Heart left ventricle (tissue), 16 donors: ENCODE data around the gene ABLIM1. TPM values are rescaled to one million over a fixed set of nuclear protein-coding genes. Genes with fewer than 3 reads are reported as not detected.

Experiments used
- ATAC-seq, 4 donors: fragments of 200-7000 bp; cut with Tn5 transposase; one replicate each; pipeline ENCODE4 v1.9.1; 2020 to 2022; ENCODE audit warnings: moderate library complexity in 4 of 4, mild to moderate bottlenecking in 3 of 4, moderate number of reproducible peaks in 1 of 4
- DNase-seq, 5 donors: peaks; one replicate each; pipeline ENCODE4 v3.0.0-alpha.2; 2020
- H3K27ac ChIP-seq, 12 donors: fragments of 200-600 bp; sonication (generic) in 4 of 12; one replicate each; pipeline versions ENCODE4 v1.5.0 to v1.8.0; 2016 to 2022; ENCODE audit warnings: mild to moderate bottlenecking in 2 of 12
- H3K27me3 ChIP-seq, 9 donors: fragments of 200-600 bp; sonication (generic) in 2 of 9; one replicate each; pipeline versions ENCODE4 v1.5.1 to v1.8.0; 2016 to 2022; ENCODE audit warnings: mild to moderate bottlenecking in 3 of 9
- H3K36me3 ChIP-seq, 9 donors: fragments of 200-600 bp; sonication (generic) in 2 of 9; one replicate each; pipeline versions ENCODE4 v1.5.0 to v1.8.0; 2018 to 2022; ENCODE audit warnings: mild to moderate bottlenecking in 2 of 9
- H3K4me1 ChIP-seq, 12 donors: fragments of 200-600 bp; sonication (generic) in 4 of 12; one replicate each; pipeline versions ENCODE4 v1.5.0 to v1.8.0; 2016 to 2022; ENCODE audit warnings: mild to moderate bottlenecking in 3 of 12
- H3K4me3 ChIP-seq, 12 donors: fragments of 200-600 bp; sonication (generic) in 4 of 12; one replicate each; pipeline versions ENCODE4 v1.5.0 to v1.8.0; 2017 to 2022; ENCODE audit warnings: mild to moderate bottlenecking in 9 of 12, moderate library complexity in 4 of 12
- H3K9me3 ChIP-seq, 12 donors: fragments of 200-600 bp; sonication (generic) in 4 of 12; one replicate each; pipeline versions ENCODE4 v1.5.0 to v1.8.0; 2016 to 2022; ENCODE audit warnings: mild to moderate bottlenecking in 1 of 12
- POLR2A ChIP-seq, 2 donors: fragments of 450-650 bp; IDR thresholded peaks; one replicate each; pipeline ENCODE4 v1.6.1; 2017; ENCODE audit warnings: antibody characterized with exemption in 2 of 2, mild to moderate bottlenecking in 2 of 2, moderate library complexity in 2 of 2
- WGBS, 4 donors: extraction: QIAGEN DNeasy Blood & Tissue Kit in 2 of 4; methylation state at CpG; one replicate each; pipeline versions ENCODE4 v1.1.5 to v1.1.7; 2013 to 2018; 5-methylcytosine and 5-hydroxymethylcytosine counted together
- intact Hi-C, 10 donors: fragments of 100-400 bp; cut with DNase I; formaldehyde crosslinking; loops; one replicate each; pipeline versions ENCODE4 v1.11.1 to v1.14.2; 2022
- polyA plus RNA-seq, 2 donors: library from polyadenylated mRNA; stranded (reverse); fragments of 200-250 nt; gene quantifications; one replicate each; pipeline ENCODE4 v1.2.3, GENCODE V29; 2013
- total RNA-seq, 9 donors: library from RNA; depleted of rRNA in 2 of 9; stranded (reverse); fragments of >200 nt in 2 of 9; fragmentation: NEBNext Ultra II Directional in 3 of 9; extraction: Animal tissue kit (Norgen Biotek cat#: 25700) in 3 of 9; gene quantifications; one replicate each; pipeline versions ENCODE4 v1.1.0 to v1.2.4, GENCODE V29; 2016 to 2023
- TF ChIP-seq, protein P1 (sequence below), 12 donors: fragments of 200-600 bp; sonication (generic) in 4 of 12; IDR thresholded peaks; one replicate each; pipeline versions ENCODE4 v1.5.0 to v1.8.0; 2018 to 2022; ENCODE audit warnings: antibody characterized with exemption in 12 of 12, mild to moderate bottlenecking in 5 of 12
- donor health status: ischemic (EF 13 %, LVEDD 7.1; RV severe dilation, severe dysfunction).
- donor health status: healthy with polysubstance abuse.
- donor health status: DM: no; HTN: yes; CAD: no.
- donor health status: DM: no; HTN: no; CAD: no.
- donor health status: ischemic (EF 25% LVEDD 6.9; RV normal size, moderate dysfunction).
- donor health status: ischemic (EF 25% LVEDD 5.7; RV mildly dilated, moderate dysfunction).
- donor health status: healthy.
- donor health status: DM: yes; HTN: yes; CAD: no.
- donor health status: ischemic (EF 35%, LVEDD 5.7; RV mildly dilated, moderate dysfunction).
- donor health status: nonischemic (EF 11% LVEDD 7.7; RV severe dilation, severe dysfunction).
- donor health status: DM: yes; HTN: yes; CAD: no.
- donor health status: PGD.
- donor health status: ischemic (EF 29% LVEDD 5.4; RV normal size, mild dysfunction).
- donor health status: nonischemic (EF 23%, LVEDD 6.1; RV moderate dilation, normal function).

Gene ABLIM1
- total and polyA plus RNA-seq, 11 donors = 242 to 713 (median 561) TPM

DNA sequence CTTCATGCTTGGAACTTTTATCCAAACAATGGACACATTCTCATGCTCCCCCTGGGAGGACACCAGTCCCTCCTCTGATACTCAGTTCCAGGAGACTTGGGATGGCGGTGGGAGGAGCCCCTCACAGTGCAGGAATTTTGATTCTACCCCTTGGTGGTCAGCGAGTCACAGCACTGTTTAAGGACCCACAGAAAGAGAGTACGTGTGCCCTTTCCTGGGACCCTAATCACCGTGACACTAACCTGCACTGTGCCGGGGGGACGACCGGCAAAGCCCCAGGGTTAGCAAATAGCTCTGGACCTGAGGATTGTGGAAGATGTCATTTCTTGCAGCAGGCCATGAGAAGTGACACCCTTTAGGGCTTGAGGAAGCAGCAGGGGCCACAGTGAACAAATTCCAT lies 264.2 kb downstream of the ABLIM1 start:
- peaks cover 0 to 54% (median 19%) of the 10 kb centered on the region in 12 donors for H3K4me1 ChIP-seq
- ATAC-seq (no peak), DNase-seq (no peak)
- no peak overlapping the region for H3K4me3 ChIP-seq
- H3K27me3 ChIP-seq = no peaks in the 10 kb centered on the region
- no peaks in the 10 kb centered on the region for H3K9me3 ChIP-seq
- peak overlapping the region in 1 of 12 donors; percentile 47 for H3K27ac ChIP-seq
- intact Hi-C loops = no loop called here
- TF ChIP-seq, protein P1, sequence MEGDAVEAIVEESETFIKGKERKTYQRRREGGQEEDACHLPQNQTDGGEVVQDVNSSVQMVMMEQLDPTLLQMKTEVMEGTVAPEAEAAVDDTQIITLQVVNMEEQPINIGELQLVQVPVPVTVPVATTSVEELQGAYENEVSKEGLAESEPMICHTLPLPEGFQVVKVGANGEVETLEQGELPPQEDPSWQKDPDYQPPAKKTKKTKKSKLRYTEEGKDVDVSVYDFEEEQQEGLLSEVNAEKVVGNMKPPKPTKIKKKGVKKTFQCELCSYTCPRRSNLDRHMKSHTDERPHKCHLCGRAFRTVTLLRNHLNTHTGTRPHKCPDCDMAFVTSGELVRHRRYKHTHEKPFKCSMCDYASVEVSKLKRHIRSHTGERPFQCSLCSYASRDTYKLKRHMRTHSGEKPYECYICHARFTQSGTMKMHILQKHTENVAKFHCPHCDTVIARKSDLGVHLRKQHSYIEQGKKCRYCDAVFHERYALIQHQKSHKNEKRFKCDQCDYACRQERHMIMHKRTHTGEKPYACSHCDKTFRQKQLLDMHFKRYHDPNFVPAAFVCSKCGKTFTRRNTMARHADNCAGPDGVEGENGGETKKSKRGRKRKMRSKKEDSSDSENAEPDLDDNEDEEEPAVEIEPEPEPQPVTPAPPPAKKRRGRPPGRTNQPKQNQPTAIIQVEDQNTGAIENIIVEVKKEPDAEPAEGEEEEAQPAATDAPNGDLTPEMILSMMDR (IDR thresholded peaks at IDR 0.05) = no peak
- TF ChIP-seq POLR2A (IDR thresholded peaks at IDR 0.05) = no peak
- H3K36me3 ChIP-seq = no peaks in the 10 kb centered on the region
- 83 to 95% (median 88%) methylated on average over 6 to 7 of the region's 7 CpGs for WGBS, 4 donors

DNA sequence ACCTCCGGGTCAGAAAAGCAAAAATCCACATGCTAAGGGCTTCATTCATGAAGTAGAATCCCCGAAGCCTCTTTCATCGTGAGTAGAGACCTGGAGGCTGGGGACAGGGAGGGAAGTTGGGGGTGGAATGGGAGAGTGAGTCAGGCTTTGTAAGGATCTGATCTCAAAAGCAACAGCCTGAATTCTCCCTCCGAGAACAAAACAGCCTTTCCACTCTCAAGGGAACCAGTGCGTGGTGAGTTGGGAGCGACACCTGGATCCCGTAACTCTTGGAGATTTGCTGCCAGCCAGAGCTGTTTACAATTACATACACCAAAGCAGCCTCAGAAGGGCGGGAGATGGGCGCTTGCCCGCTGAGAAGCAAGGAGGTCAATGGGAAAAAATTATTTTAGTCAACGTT lies 264.6 kb downstream of the ABLIM1 start:
- Histone ChIP-seq H3K4me1 (peaks cover 0 to 51% (median 17%) of the 10 kb centered on the region in 12 donors), H3K36me3 (no peaks in the 10 kb centered on the region), H3K27me3 (no peaks in the 10 kb centered on the region), H3K27ac (peak overlapping the region in 1 of 12 donors; percentile 47), H3K4me3 (no peak overlapping the region), H3K9me3 (no peaks in the 10 kb centered on the region)
- intact Hi-C loops = no loop called here
- DNase-seq = no peak
- 61 to 71% (median 64%) methylated on average over 11 of the region's 11 CpGs for WGBS, 4 donors
- TF ChIP-seq, protein P1 (IDR thresholded peaks at IDR 0.05) = no peak
- no peak for TF ChIP-seq POLR2A (IDR thresholded peaks at IDR 0.05)
- peak in 1 of 4 donors; percentile 35 for ATAC-seq

DNA sequence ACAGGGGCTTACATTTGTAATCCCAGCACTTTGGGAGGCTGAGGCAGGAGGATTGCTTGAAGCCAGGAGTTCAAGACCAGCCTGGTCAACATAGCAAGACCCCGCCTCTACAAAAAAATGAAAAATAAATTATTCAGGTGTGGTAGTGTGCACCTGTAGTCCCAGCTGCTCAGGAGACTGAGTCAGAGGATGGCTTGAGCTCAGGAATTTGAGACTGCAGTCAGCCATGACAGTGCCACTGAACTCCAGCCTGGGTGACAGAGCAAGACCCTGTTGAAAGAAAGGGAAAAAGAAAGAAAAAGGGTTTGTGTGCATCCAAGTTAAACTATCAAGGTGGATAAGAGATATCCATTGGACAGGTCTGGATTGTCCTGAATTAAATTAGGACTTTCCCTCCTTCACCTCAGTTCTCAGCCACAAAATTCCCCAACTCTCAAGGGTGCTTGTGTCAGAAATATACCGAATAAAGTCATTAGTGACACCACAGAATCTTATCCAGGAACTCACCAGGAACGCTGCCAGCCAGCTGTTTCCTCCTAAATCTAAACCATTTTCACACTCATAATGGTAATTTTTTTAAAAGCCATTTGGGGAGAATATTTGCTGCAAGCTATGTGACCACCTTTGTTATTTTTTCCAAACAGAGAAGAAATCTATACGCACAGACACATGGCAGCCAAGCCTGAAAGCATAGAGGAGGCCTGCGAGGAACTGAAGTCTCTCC lies 265.8 kb downstream of the ABLIM1 start:
- no peak overlapping the region for H3K4me3 ChIP-seq
- H3K9me3 ChIP-seq = no peaks in the 10 kb centered on the region
- ATAC-seq = no peak
- TF ChIP-seq, protein P1 (IDR thresholded peaks at IDR 0.05) = no peak
- TF ChIP-seq POLR2A (IDR thresholded peaks at IDR 0.05) = no peak
- H3K27me3 ChIP-seq = no peaks in the 10 kb centered on the region
- H3K4me1 ChIP-seq = peaks cover 0 to 44% (median 15%) of the 10 kb centered on the region in 12 donors
- no peak for DNase-seq
- 63 to 70% (median 67%) methylated on average over 5 of the region's 5 CpGs for WGBS, 4 donors
- peak overlapping the region in 1 of 12 donors; percentile 47 for H3K27ac ChIP-seq
- no peaks in the 10 kb centered on the region for H3K36me3 ChIP-seq
- intact Hi-C loops = no loop called here

DNA sequence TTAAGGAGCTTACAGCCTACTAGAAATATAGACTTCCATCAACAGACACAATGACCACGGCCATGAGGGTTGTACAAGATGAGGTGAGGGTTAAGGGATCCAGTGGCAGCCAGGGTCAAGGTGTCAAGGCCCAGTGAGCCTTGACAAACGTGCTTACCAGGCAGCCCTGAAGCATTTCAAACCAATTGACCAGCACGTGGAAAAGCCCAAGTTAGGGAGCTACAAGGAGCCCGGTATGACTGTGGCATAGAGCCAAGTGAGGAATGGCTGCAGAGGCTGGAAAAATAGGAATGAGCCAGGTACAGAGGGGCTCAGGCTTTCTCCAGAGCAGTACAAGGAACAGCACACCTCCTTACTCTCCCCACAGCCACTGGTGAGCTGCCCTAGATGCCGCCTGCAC lies 266.5 kb downstream of the ABLIM1 start:
- 76 to 88% (median 80%) methylated on average over 5 of the region's 5 CpGs for WGBS, 4 donors
- Histone ChIP-seq H3K4me3 (no peak overlapping the region), H3K36me3 (no peaks in the 10 kb centered on the region), H3K27ac (no peak overlapping the region), H3K9me3 (no peaks in the 10 kb centered on the region), H3K27me3 (no peaks in the 10 kb centered on the region), H3K4me1 (peaks cover 0 to 38% (median 13%) of the 10 kb centered on the region in 12 donors)
- ATAC-seq = no peak
- intact Hi-C loops = no loop called here
- no peak for DNase-seq
- TF ChIP-seq, protein P1 (IDR thresholded peaks at IDR 0.05) = no peak
- no peak for TF ChIP-seq POLR2A (IDR thresholded peaks at IDR 0.05)
